Right atrium auricular region (tissue), 2 donors: ENCODE data around the gene FBXO11. TPM values are rescaled to one million over a fixed set of nuclear protein-coding genes. Genes with fewer than 3 reads are reported as not detected.
"Not testable (repeated sequence)": the region's sequence is repeated elsewhere in the genome, so short reads cannot be mapped to it uniquely, and the experiment has no call there.

Experiments used
- DNase-seq: peaks from one replicate; pipeline ENCODE4 v3.0.0-alpha.2; 2019; ENCODE audit warnings: low spot score
- H3K27ac ChIP-seq, 2 donors: fragments of 200-600 bp; sonication (generic); 1 replicate in 1 of 2; 2 replicates in 1 of 2; pipeline ENCODE4 v1.5.1; 2016 to 2019
- H3K27me3 ChIP-seq, 2 donors: fragments of 200-600 bp; sonication (generic); one replicate each; pipeline versions ENCODE4 v1.5.1 to v1.6.0; 2017 to 2019
- H3K36me3 ChIP-seq: fragments of 200-600 bp; sonication (generic); one replicate; pipeline ENCODE4 v1.5.1; 2016
- H3K4me1 ChIP-seq, 2 donors: fragments of 200-600 bp; sonication (generic); one replicate each; pipeline versions ENCODE4 v1.5.1 to v1.6.0; 2017 to 2019
- H3K4me3 ChIP-seq, 2 donors: fragments of 200-600 bp; sonication (generic); 1 replicate in 1 of 2; 2 replicates in 1 of 2; pipeline ENCODE4 v1.5.1; 2017 to 2019; ENCODE audit warnings: mild to moderate bottlenecking in 1 of 2, moderate library complexity in 1 of 2
- H3K9me3 ChIP-seq, 2 donors: fragments of 200-600 bp; sonication (generic); one replicate each; pipeline ENCODE4 v1.5.1; 2019
- CTCF ChIP-seq, 2 donors: fragments of 200-600 bp; sonication (generic); IDR thresholded peaks; one replicate each; pipeline ENCODE4 v1.5.1; 2019; ENCODE audit warnings: antibody characterized with exemption in 2 of 2
- total RNA-seq, 2 donors: library from RNA; depleted of rRNA; stranded (reverse); fragments of >200 nt; gene quantifications; one replicate each; pipeline ENCODE4 v1.1.0, GENCODE V29; 2016

The FBXO11 gene
- total RNA-seq, 2 donors from 2014 or later = 28.6 to 31.7 TPM

GRCh38 chr2:47864566-47864965 lies 41.7 kb downstream of the FBXO11 start:
- Histone ChIP-seq H3K36me3 (no peaks in the 10 kb centered on the region), H3K9me3 (no peaks in the 10 kb centered on the region), H3K27ac (no peak overlapping the region), H3K27me3 (no peaks in the 10 kb centered on the region), H3K4me1 (peaks cover 0 to 34% of the 10 kb centered on the region in 2 donors), H3K4me3 (no peak overlapping the region)
- no peak for TF ChIP-seq CTCF (IDR thresholded peaks at IDR 0.05)
- no peak for DNase-seq

- Histone ChIP-seq H3K27me3 (no peaks in the 10 kb centered on the region), H3K4me3 (no peak overlapping the region), H3K27ac (no peak overlapping the region), H3K36me3 (no peaks in the 10 kb centered on the region), H3K9me3 (no peaks in the 10 kb centered on the region), H3K4me1 (peaks cover 0 to 27% of the 10 kb centered on the region in 2 donors)
- no peak for DNase-seq
- TF ChIP-seq CTCF (IDR thresholded peaks at IDR 0.05) = no peak
Measured at GRCh38 chr2:47862949-47863348, 43.3 kb downstream of the FBXO11 start.

GRCh38 chr2:47853067-47853777 lies 53.1 kb downstream of the FBXO11 start:
- H3K36me3 ChIP-seq, DNase-seq, H3K27ac ChIP-seq, H3K27me3 ChIP-seq, H3K4me3 ChIP-seq, H3K9me3 ChIP-seq: not testable (repeated sequence)
- peaks cover 0 to 12% of the 10 kb centered on the region in 2 donors for H3K4me1 ChIP-seq

GRCh38 chr2:47850198-47850597 lies 56.1 kb downstream of the FBXO11 start:
- Histone ChIP-seq H3K36me3 (no peaks in the 10 kb centered on the region), H3K27ac (no peak overlapping the region), H3K9me3 (no peaks in the 10 kb centered on the region), H3K4me3 (no peak overlapping the region), H3K4me1 (peaks cover 0 to 16% of the 10 kb centered on the region in 2 donors), H3K27me3 (no peaks in the 10 kb centered on the region)
- DNase-seq = no peak
- no peak for TF ChIP-seq CTCF (IDR thresholded peaks at IDR 0.05)

- no peak for DNase-seq
- H3K4me3 ChIP-seq = no peak overlapping the region
- no peaks in the 10 kb centered on the region for H3K9me3 ChIP-seq
- H3K27ac ChIP-seq = no peak overlapping the region
- H3K4me1 ChIP-seq = peaks cover 0 to 22% of the 10 kb centered on the region in 2 donors
- H3K36me3 ChIP-seq = no peaks in the 10 kb centered on the region
- H3K27me3 ChIP-seq = no peaks in the 10 kb centered on the region
- TF ChIP-seq CTCF (IDR thresholded peaks at IDR 0.05) = no peak
Measured at GRCh38 chr2:47849368-47849767, 56.9 kb downstream of the FBXO11 start.

GRCh38 chr2:47844162-47844561 lies 62.1 kb downstream of the FBXO11 start:
- no peak overlapping the region for H3K27ac ChIP-seq

More at GRCh38 chr2:47844162-47844561, 62.1 kb downstream of the FBXO11 start:
- TF ChIP-seq CTCF (IDR thresholded peaks at IDR 0.05) = no peak
- no peaks in the 10 kb centered on the region for H3K27me3 ChIP-seq
- H3K4me1 ChIP-seq = peaks cover 0 to 32% of the 10 kb centered on the region in 2 donors
- no peak overlapping the region for H3K4me3 ChIP-seq
- H3K9me3 ChIP-seq = no peaks in the 10 kb centered on the region
- no peak for DNase-seq
- no peaks in the 10 kb centered on the region for H3K36me3 ChIP-seq
